Stimulated activated CD8-positive, alpha-beta memory T cell treated with anti-CD3 and anti-CD28 coated beads, Interleukin-15, amount 100 ng/mL, for 4 hours (primary cell): ENCODE measurements around the gene ELF2.
A peak's percentile ranks its signal among the peaks of the same experiment; 100 is the strongest.
"Not testable (repeated sequence)": the region's sequence is repeated elsewhere in the genome, so short reads cannot be mapped to it uniquely, and the experiment has no call there.

Source experiments
- DNase-seq, 2 donors: peaks; one replicate each; pipeline ENCODE4 v3.0.0-alpha.2; 2020; ENCODE audit warnings: low read depth in 2 of 2

ELF2 gene

DNA sequence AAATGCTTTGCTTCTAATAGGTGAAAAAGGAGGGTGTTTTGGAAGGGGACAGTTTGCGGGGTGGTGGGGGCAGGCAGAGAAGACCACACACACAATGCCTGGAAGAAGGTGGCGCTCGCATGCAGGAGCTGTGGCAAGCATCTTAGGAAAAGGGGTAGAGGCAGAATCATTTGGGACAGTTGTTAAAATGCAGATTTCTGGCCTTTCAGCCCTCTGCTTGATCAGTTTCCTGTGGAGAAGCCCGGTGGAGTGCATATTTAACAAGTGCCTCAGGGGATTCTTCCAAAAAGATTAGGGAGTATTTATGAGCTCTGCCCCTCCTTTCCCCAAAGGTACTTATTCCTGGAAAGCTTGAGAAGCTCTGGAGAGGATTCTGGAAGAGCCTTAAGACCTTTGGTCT is 156.6 kb downstream of the ELF2 start:
- no peak for DNase-seq

DNA sequence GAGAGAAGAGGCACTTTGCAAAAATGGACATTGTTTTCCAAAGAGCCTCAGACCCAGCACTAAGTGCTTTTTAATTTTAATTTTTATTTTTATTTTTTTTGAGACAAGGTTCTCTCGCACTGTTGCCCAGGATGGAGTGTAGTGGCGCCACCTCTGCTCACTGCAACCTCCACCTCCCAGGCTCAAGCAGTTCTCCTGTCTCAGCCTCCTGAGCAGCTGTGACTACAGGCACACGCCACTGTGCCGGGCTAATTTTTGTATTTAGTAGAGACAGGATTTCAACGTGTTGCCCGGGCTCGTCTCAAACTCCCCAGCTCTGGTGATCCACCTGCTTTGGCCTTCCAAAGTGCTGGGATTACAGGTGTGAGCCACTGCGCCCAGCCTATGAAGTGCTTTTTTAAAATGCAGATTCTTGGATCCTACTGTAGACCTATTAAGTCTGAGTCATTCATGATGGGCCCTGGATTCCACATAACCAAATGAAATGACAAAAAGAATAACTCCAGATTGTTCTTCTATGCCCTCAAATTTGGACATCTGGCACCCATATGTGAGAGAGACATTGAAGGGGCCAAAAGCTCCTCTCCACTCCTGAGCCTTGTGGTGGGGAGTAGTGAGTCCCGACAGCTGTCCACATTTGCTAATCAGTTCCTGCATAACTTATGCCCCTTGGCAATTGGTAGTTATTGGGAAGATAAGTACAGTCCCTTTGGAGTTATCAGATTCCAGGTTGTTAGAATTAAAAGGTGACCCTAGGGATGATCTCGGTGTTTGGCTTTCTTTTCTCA is 157.9 kb downstream of the ELF2 start:
- DNase-seq = no peak

DNA sequence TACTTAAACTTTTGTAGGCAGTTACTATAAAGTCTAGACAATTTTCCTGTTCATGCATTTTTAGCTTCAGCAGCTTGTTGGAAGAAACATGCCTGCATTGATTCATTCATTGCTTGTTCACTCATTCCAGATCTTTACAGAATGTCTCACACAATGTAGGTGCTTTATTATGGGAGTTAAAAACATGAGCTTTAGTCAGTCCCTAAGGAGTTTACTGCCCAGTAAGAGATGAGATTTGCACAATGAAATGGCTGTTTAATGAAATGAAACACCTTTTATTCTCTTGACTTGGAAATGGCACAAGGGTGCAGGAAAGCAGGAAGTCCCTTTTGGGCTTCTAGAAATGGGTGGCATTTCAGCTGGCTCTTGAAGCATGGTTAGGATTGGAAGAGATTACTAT is 158.5 kb downstream of the ELF2 start:
- no peak for DNase-seq

DNA sequence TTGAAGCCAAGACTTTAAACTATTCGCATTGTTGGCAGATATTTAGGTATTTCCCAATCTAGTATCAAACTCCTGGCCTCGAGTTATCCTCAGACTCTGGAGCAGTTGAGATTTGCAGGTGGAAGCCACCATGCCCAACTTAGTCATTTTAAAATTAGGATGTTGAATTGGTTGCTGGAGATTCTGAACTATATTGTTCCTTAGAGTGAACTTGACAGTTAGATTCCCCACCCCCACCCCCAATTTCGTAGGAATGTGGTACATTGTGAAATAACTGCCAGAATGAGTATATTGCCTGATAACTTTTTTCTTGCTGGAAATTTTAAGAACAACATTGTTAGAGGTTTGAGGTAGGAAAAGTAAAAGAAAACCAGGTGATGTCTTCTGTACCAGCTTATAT is 159.2 kb downstream of the ELF2 start:
- no peak for DNase-seq

GRCh38 chr4:139015948-139016471 is 161.0 kb downstream of the ELF2 start:
- DNase-seq = peak; percentile 6 to 19

- DNase-seq = peak; percentile 85 to 86
Observed at GRCh38 chr4:139015269-139015947, 161.6 kb downstream of the ELF2 start, which contains the start of gene NOCT. Gene NOCT (plus strand): TSS chr4:139015781. CDS start chr4:139015982, 201 bp downstream.

GRCh38 chr4:139014371-139015268 is 162.4 kb downstream of the ELF2 start:
- DNase-seq = no peak

DNA sequence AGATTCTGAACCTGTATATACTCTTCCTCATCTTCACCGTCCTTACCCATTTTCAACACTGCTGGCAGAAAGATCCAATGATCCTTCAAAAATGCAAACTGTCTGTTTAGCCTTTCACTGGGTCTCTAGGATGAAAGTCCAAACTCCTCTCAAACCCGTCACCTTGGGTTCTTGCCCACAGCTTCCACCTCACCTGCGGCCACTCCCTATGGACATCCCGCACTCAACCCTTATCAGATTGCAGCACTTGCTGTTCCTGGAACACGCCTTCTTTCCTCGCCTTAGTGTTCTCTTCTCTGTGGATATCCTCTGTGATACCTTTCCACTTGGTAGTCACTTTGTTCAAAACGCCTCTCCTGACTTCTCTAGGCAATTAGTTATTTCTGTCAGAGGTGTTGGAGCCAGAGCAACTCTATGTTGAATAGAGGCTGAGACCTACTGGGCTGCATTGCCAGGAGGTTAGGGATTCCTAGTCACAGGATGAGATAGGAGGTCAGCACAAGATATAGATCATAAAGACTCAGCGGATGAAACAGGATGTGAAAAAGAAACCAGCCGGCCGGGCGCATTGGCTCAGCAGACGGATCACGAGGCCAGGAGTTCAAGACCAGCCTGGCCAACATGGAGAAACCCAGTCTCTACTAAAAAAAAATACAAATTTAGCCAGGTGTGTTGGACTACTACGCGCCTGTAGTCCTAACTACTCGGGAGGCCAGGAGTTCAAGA is 165.6 kb downstream of the ELF2 start:
- no peak for DNase-seq

- no peak for DNase-seq
Observed at GRCh38 chr4:139009702-139010101, 167.3 kb downstream of the ELF2 start.

GRCh38 chr4:139008278-139008677 is 168.7 kb downstream of the ELF2 start:
- not testable (repeated sequence) for DNase-seq

DNA sequence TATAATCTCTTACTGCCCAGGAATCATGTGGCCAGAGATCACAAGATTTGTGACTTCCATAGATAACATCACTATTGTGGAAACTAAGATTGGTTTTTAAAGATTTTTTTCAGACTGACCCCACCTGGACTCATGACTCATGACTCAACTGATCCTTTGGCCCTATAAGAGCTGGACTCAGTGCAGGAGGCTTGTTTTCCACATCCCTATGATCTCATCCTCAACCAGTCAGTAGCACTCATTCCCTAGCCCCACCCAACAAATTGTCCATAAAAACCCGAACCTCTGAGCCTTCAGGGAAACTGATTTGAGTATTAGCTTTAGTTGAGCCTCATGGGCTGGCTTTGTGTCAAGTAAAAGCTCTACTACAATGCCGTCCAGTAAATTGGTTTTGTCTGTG is 169.4 kb downstream of the ELF2 start:
- no peak for DNase-seq
